ENCODE results near the gene FSTL5. TPM values are rescaled to one million over a fixed set of nuclear protein-coding genes. Genes with fewer than 3 reads are reported as not detected.

FSTL5 gene
- polyA plus RNA-seq, 3 donors from 2014 or later = not detected

DNA sequence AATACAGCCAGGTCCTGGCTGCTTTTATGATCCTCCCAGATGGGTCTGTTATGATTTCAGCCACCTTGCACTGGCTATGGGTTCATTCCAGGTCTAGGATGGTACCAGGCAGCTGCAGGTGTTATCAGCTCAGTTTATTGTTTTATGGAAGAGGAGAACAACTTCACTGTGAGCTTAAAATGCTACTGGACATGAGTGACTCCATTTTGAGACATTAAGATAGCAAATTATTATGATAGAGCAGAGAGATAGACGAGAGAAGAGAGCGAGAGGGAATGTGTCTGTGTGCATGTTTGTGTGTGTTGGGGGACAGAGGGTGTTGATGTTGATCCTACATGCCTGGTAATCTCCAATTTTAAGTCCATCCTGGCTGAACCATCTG, 820.2 kb downstream of the FSTL5 start:
- Mint-ChIP-seq H3K9me3 (peaks cover 2 to 47% (median 23%) of the 10 kb centered on the region in 6 donors), H3K36me3 (peaks cover 0 to 2% (median 0%) of the 10 kb centered on the region in 3 donors), H3K4me3 (no peak overlapping the region), H3K27me3 (ENCODE audit: low read depth in 3 of 3) (peaks cover 0 to 4% (median 0%) of the 10 kb centered on the region in 3 donors), H3K4me1 (no peaks in the 10 kb centered on the region), H3K27ac (no peak overlapping the region)
- no peak for DNase-seq

DNA sequence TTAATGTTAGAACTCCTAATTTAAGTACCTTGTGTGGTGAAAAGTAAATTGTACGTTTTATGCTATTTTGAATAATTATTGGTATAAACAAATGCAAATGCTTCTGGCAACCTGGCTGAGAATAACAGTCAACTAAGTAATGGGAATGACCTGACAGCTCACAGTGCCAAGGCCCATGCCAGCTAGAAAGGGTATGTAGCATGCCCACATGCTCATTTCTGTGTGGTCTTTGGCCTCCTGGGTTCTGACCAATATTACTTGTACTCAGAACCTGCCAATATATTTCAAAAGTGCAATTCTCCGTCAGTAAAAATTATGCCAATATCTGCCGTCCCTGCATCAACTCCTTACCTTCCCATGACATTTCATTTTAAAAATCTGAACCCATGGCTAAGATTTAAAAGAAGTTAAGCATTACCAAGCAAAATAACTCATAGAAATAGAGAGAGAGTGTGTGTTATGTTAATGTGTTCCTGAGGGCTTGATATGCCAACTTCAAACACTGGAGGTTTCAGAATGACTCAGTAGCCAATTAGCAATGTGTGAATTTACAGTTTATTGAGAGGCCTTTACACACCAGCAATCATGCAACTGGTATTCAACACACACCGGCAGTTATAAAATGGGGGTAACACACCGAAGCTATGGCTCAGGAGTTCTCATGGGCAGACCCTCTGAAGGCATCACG, 820.8 kb downstream of the FSTL5 start:
- H3K36me3 Mint-ChIP-seq = peaks cover 0 to 2% (median 0%) of the 10 kb centered on the region in 3 donors
- H3K4me1 Mint-ChIP-seq = no peaks in the 10 kb centered on the region
- peaks cover 0 to 44% (median 23%) of the 10 kb centered on the region in 6 donors for H3K9me3 Mint-ChIP-seq
- no peak overlapping the region for H3K27ac Mint-ChIP-seq
- DNase-seq = no peak
- no peak overlapping the region for H3K4me3 Mint-ChIP-seq
- peaks cover 0 to 4% (median 0%) of the 10 kb centered on the region in 3 donors for H3K27me3 Mint-ChIP-seq (ENCODE audit: low read depth in 3 of 3)

DNA sequence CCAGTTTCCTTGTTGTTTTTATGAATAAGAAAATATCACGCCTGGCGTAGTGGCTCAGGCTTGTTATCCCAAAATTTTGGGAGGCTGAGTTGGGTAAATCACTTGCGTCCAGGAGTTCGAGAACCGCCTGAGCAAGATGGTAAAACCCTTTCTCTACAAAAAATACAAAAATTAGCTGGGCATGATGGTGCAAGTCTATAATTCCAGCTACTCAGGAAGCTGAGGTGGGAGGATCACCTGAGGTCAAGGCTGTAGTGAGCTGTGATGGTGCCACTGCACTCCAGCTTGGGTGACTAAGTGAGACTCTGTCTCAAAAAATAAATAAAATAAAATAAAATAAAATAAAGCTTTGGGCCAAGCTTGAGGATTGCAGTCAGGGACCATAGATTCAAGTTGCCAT, 827.2 kb downstream of the FSTL5 start:
- Mint-ChIP-seq H3K4me3 (no peak overlapping the region), H3K4me1 (no peaks in the 10 kb centered on the region), H3K27me3 (ENCODE audit: low read depth in 3 of 3) (peaks cover 0 to 2% (median 0%) of the 10 kb centered on the region in 3 donors), H3K27ac (no peak overlapping the region), H3K9me3 (peaks cover 6 to 28% (median 17%) of the 10 kb centered on the region in 6 donors), H3K36me3 (no peaks in the 10 kb centered on the region)
- DNase-seq = no peak

DNA sequence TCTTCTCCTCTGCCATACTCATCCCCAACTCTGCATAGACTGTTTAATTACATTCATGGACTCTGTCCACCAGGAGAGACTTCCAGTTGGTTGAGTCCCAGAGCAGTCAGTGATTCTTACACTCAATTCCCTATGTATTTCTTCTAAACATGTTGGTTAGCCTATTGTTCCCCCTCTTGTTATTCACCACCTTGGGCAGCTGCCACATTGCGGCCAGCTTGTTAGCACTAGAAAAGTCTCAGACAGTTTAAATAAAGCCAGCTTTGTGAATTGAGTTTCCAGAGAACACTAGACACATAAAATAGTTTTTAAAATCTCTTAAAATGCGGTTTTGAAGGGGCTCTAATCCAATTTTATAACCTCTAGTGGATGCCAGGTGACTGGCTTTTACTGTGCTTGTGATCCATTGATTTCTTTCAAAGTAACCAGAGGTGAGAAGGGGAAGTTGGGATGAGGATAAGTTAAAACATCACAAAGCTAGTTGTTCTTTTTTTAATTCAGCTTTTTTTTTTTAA, 827.7 kb downstream of the FSTL5 start:
- H3K4me3 Mint-ChIP-seq = no peak overlapping the region
- H3K4me1 Mint-ChIP-seq = no peaks in the 10 kb centered on the region
- no peak overlapping the region for H3K27ac Mint-ChIP-seq
- peaks cover 0 to 2% (median 0%) of the 10 kb centered on the region in 3 donors for H3K27me3 Mint-ChIP-seq (ENCODE audit: low read depth in 3 of 3)
- no peaks in the 10 kb centered on the region for H3K36me3 Mint-ChIP-seq
- DNase-seq = no peak
- peaks cover 6 to 31% (median 19%) of the 10 kb centered on the region in 6 donors for H3K9me3 Mint-ChIP-seq

All from immature natural killer cell (primary cell).